Stimulated activated CD4-positive, alpha-beta T cell treated with anti-CD3 and anti-CD28 coated beads, Interleukin-15, amount 100 ng/mL, for 24 hours (primary cell): Measurements from ENCODE around the gene MTIF2.
"Not testable (repeated sequence)": the region's sequence is repeated elsewhere in the genome, so short reads cannot be mapped to it uniquely, and the experiment has no call there.

Experiments used
- DNase-seq: peaks from one replicate; pipeline ENCODE4 v3.0.0-alpha.2; 2020

MTIF2 gene

GRCh38 chr2:55268907-55269644 is at the start of gene MTIF2:
Gene MTIF2, minus strand, starts transcription at chr2:55269231. Its CDS starts 5,373 bp downstream, at chr2:55263858.
- peak; percentile 95 for DNase-seq

GRCh38 chr2:55314985-55315384 is 46.0 kb upstream of the MTIF2 start:
- DNase-seq: no peak

GRCh38 chr2:55311444-55311870 is 42.4 kb upstream of the MTIF2 start:
- DNase-seq: peak; percentile 56

GRCh38 chr2:55309446-55309845 is 40.4 kb upstream of the MTIF2 start:
- no peak for DNase-seq

- DNase-seq: peak; percentile 26
Observed at GRCh38 chr2:55302241-55302640, 33.2 kb upstream of the MTIF2 start.

GRCh38 chr2:55301277-55301676 is 32.2 kb upstream of the MTIF2 start:
- no peak for DNase-seq

GRCh38 chr2:55296393-55296792 is 27.4 kb upstream of the MTIF2 start:
- no peak for DNase-seq

- DNase-seq: no peak
Observed at GRCh38 chr2:55283083-55283482, 14.1 kb upstream of the MTIF2 start.

- DNase-seq: peak; percentile 92
Observed at GRCh38 chr2:55282110-55282917, 13.3 kb upstream of the MTIF2 start.

GRCh38 chr2:55280851-55281546 is 12.0 kb upstream of the MTIF2 start:
- DNase-seq: not testable (repeated sequence)

GRCh38 chr2:55279859-55280424 is 10.9 kb upstream of the MTIF2 start:
- DNase-seq: not testable (repeated sequence)

- DNase-seq: not testable (repeated sequence)
Observed at GRCh38 chr2:55279214-55279835, 10.3 kb upstream of the MTIF2 start.

GRCh38 chr2:55277310-55277709 is 8.3 kb upstream of the MTIF2 start:
- no peak for DNase-seq

- DNase-seq: not testable (repeated sequence)
Observed at GRCh38 chr2:55274346-55274745, 5.3 kb upstream of the MTIF2 start.

GRCh38 chr2:55269645-55269990 is 587 bp upstream of the MTIF2 start:
- no peak for DNase-seq

GRCh38 chr2:55268288-55268906 is 634 bp downstream of the MTIF2 start:
- no peak for DNase-seq

- DNase-seq: not testable (repeated sequence)
Observed at GRCh38 chr2:55259586-55259985, 9.4 kb downstream of the MTIF2 start.

- DNase-seq: no peak
Observed at GRCh38 chr2:55252832-55253231, 16.2 kb downstream of the MTIF2 start.

- no peak for DNase-seq
Observed at GRCh38 chr2:55247025-55247424, 22.0 kb downstream of the MTIF2 start.

- DNase-seq: no peak
Observed at GRCh38 chr2:55245411-55245810, 23.6 kb downstream of the MTIF2 start.

GRCh38 chr2:55242617-55243016 is 26.4 kb downstream of the MTIF2 start:
- DNase-seq: no peak

- not testable (repeated sequence) for DNase-seq
Observed at GRCh38 chr2:55241582-55241981, 27.4 kb downstream of the MTIF2 start.
